Ascending aorta (tissue), 2 donors: ENCODE results near the gene RASGEF1C. TPM values are rescaled to one million over a fixed set of nuclear protein-coding genes. Genes with fewer than 3 reads are reported as not detected.

Source experiments
- DNase-seq, 2 donors: peaks; one replicate each; pipeline ENCODE4 v3.0.0-alpha.2; 2019; ENCODE audit warnings: low spot score in 2 of 2
- H3K27ac ChIP-seq, 2 donors: fragments of 200-600 bp; sonication (generic); one replicate each; pipeline ENCODE4 v1.5.1; 2016 to 2017; ENCODE audit warnings: mild to moderate bottlenecking in 1 of 2
- H3K27me3 ChIP-seq: fragments of 200-600 bp; sonication (generic); one replicate; pipeline ENCODE4 v1.5.1; 2017
- H3K36me3 ChIP-seq, 2 donors: fragments of 200-600 bp; sonication (generic); one replicate each; pipeline ENCODE4 v1.5.1; 2016
- H3K4me1 ChIP-seq, 2 donors: fragments of 200-600 bp; sonication (generic); one replicate each; pipeline ENCODE4 v1.5.1; 2016 to 2017; ENCODE audit warnings: mild to moderate bottlenecking in 1 of 2
- H3K4me3 ChIP-seq, 2 donors: fragments of 200-600 bp; sonication (generic); one replicate each; pipeline ENCODE4 v1.5.1; 2016 to 2017; ENCODE audit warnings: mild to moderate bottlenecking in 1 of 2
- H3K9me3 ChIP-seq, 2 donors: fragments of 200-600 bp; sonication (generic); one replicate each; pipeline ENCODE4 v1.5.1; 2016
- CTCF ChIP-seq, 3 experiments: fragments of 200-600 bp in 2 of 3; fragments of 450-650 bp in 1 of 3; sonication (generic) in 2 of 3; IDR thresholded peaks; one replicate each; pipeline ENCODE4 v1.5.1; 2016 to 2019; ENCODE audit warnings: antibody characterized with exemption in 3 of 3, mild to moderate bottlenecking in 1 of 3, moderate library complexity in 1 of 3
- intact Hi-C: fragments of 100-400 bp; cut with DNase I; formaldehyde crosslinking; loops from one replicate; pipeline ENCODE4 v1.15.1; 2023
- total RNA-seq: library from RNA; depleted of rRNA; stranded (reverse); fragments of >200 nt; gene quantifications from one replicate; pipeline ENCODE4 v1.1.0, GENCODE V29; 2016

RASGEF1C gene
- total RNA-seq, 1 donor from 2014 or later = not detected

GRCh38 chr5:180053061-180053602 lies 155.9 kb downstream of the RASGEF1C start:
- peaks cover 0 to 4% of the 10 kb centered on the region in 2 donors for H3K4me1 ChIP-seq
- no peaks in the 10 kb centered on the region for H3K9me3 ChIP-seq
- intact Hi-C loops = no loop called here
- H3K36me3 ChIP-seq = no peaks in the 10 kb centered on the region
- no peak overlapping the region for H3K27ac ChIP-seq
- H3K4me3 ChIP-seq = no peak overlapping the region
- no peak for DNase-seq
- H3K27me3 ChIP-seq = no peaks in the 10 kb centered on the region
- no peak for TF ChIP-seq CTCF (IDR thresholded peaks at IDR 0.05)

- no peak overlapping the region for H3K27ac ChIP-seq
- H3K4me3 ChIP-seq = no peak overlapping the region
- no peaks in the 10 kb centered on the region for H3K27me3 ChIP-seq
- intact Hi-C loops = no loop called here
- H3K36me3 ChIP-seq = no peaks in the 10 kb centered on the region
- TF ChIP-seq CTCF (IDR thresholded peaks at IDR 0.05) = no peak
- peaks cover 0 to 4% of the 10 kb centered on the region in 2 donors for H3K4me1 ChIP-seq
- no peaks in the 10 kb centered on the region for H3K9me3 ChIP-seq
- DNase-seq = no peak
Observed at GRCh38 chr5:180052211-180052818, 156.7 kb downstream of the RASGEF1C start.

Other genes with a start within 250 kb of the RASGEF1C start
- gene RNF130, start 137.5 kb downstream of the RASGEF1C start, total RNA-seq = 86.7 TPM
- gene MAPK9, start 82.9 kb upstream of the RASGEF1C start, total RNA-seq = 12.9 TPM
- gene GFPT2, start 144.1 kb upstream of the RASGEF1C start, total RNA-seq = 25.2 TPM